HepG2 (cell line): Measurements from ENCODE around the gene VMO1. TPM values are rescaled to one million over a fixed set of nuclear protein-coding genes. Genes with fewer than 3 reads are reported as not detected.
A peak's percentile ranks its signal among the peaks of the same experiment; 100 is the strongest.

ENCODE experiments used
- FOXP1 ChIP-seq, 2 experiments: fragments of 450-650 bp in 1 of 2; IDR thresholded peaks; 2 replicates each; pipeline ENCODE4 v1.6.1; 2017 to 2018; ENCODE audit warnings: antibody characterized with exemption in 1 of 2
- GMEB1 ChIP-seq: sonication (generic); formaldehyde crosslinking; IDR thresholded peaks from 2 replicates; pipeline ENCODE4 v1.5.1; 2020; ENCODE audit warnings: missing genetic modification reagents, mild to moderate bottlenecking, borderline replicate concordance
- MTF1 ChIP-seq: sonication (generic); formaldehyde crosslinking; IDR thresholded peaks from 2 replicates; pipeline ENCODE4 v1.5.0; 2020; ENCODE audit warnings: missing genetic modification reagents
- PHF8 ChIP-seq: sonication (generic); formaldehyde crosslinking; IDR thresholded peaks from 2 replicates; pipeline ENCODE4 v1.5.0; 2020; ENCODE audit warnings: missing genetic modification reagents
- RFX5 ChIP-seq: IDR thresholded peaks from 2 replicates; pipeline ENCODE4 v1.6.1; 2011; ENCODE audit warnings: low read depth, low read length, improper control_type of control experiment
- YEATS4 ChIP-seq: sonication (generic); formaldehyde crosslinking; IDR thresholded peaks from 2 replicates; pipeline ENCODE4 v1.4.0; 2020; ENCODE audit warnings: missing genetic modification reagents, borderline replicate concordance
- ZBTB39 ChIP-seq: sonication (generic); formaldehyde crosslinking; IDR thresholded peaks from 2 replicates; pipeline ENCODE4 v1.5.0; 2020; ENCODE audit warnings: missing genetic modification reagents
- ZBTB40 ChIP-seq, 2 experiments: fragments of 450-650 bp in 1 of 2; sonication (generic) in 1 of 2; formaldehyde crosslinking in 1 of 2; IDR thresholded peaks; 2 replicates each; pipeline versions ENCODE4 v1.6.1 to v1.8.0; 2016 to 2022; ENCODE audit warnings: antibody characterized with exemption in 1 of 2, mild to moderate bottlenecking in 1 of 2, missing genetic modification reagents in 1 of 2
- ZNF18 ChIP-seq: sonication (generic); formaldehyde crosslinking; IDR thresholded peaks from 2 replicates; pipeline ENCODE4 v1.8.0; 2022; ENCODE audit warnings: mild to moderate bottlenecking, missing genetic modification reagents; ENCODE audit not compliant: insufficient replicate concordance
- ZNF235 ChIP-seq: sonication (generic); formaldehyde crosslinking; IDR thresholded peaks from 2 replicates; pipeline ENCODE4 v1.8.1; 2023; ENCODE audit warnings: mild to moderate bottlenecking, missing genetic modification reagents, borderline replicate concordance
- ZNF274 ChIP-seq: sonication (generic); formaldehyde crosslinking; IDR thresholded peaks from 2 replicates; pipeline ENCODE4 v1.5.1; 2020; ENCODE audit warnings: mild to moderate bottlenecking, missing genetic modification reagents
- polyA plus RNA-seq, 8 experiments: library from polyadenylated mRNA; depleted of rRNA in 3 of 8; stranded (reverse) in 7 of 8; unstranded in 1 of 8; fragments of >200 nt; fragmentation: Illumina TruSeq in 4 of 8; extraction: Trizol in 4 of 8; gene quantifications; 2 replicates each; pipeline versions ENCODE4 v1.2.1 to v1.2.3, GENCODE V29; 2011 to 2016; ENCODE audit warnings: low read depth in 4 of 8, missing spikeins in 1 of 8, mixed read lengths in 1 of 8; ENCODE audit not compliant: insufficient read depth in 1 of 8
- total RNA-seq, 5 experiments: library from RNA; depleted of rRNA; stranded (reverse); fragments of >200 nt; fragmentation: Illumina TruSeq; extraction: Trizol; gene quantifications; 2 replicates each; pipeline ENCODE4 v1.2.3, GENCODE V29; 2016; ENCODE audit warnings: low read depth in 1 of 5

VMO1 gene
- total and polyA plus RNA-seq, 2 of the 13 experiments (the other 11 are each of a cell fraction or from before 2014, with no cell fraction given): not detected

GRCh38 chr17:4771519-4772234 is 14.5 kb downstream of the VMO1 start, which contains the start of gene TM4SF5 (continued):
- TF ChIP-seq ZBTB40 (IDR thresholded peaks at IDR 0.05) (no peak), ZBTB40 (CRISPR knock-in tag; IDR thresholded peaks at IDR 0.05) (peak; percentile 31; the same call in 1 of the 2 replicates), YEATS4 (CRISPR knock-in tag) (peak; percentile 91), GMEB1 (peak; percentile 13; the same call in 1 of the 2 replicates), ZBTB39 (no peak), PHF8 (CRISPR knock-in tag) (peak; percentile 65), RFX5 (no peak), ZNF274 (peak; percentile 62; the same call in 1 of the 2 replicates), MTF1 (CRISPR knock-in tag) (0 out of 2 replicates have a peak, but pooled peaks have one; percentile 45), FOXP1 (IDR thresholded peaks at IDR 0.05) (no peak), FOXP1 (CRISPR knock-in tag; IDR thresholded peaks at IDR 0.05) (peak; percentile 82), ZNF235 (CRISPR knock-in tag) (0 out of 2 replicates have a peak, but pooled peaks have one; percentile 37), ZNF18 (CRISPR knock-in tag) (peak; percentile 43)
